Stomach (tissue), 4 donors: Measurements from ENCODE around the gene ANKRD11.
"Not testable (repeated sequence)": the region's sequence is repeated elsewhere in the genome, so short reads cannot be mapped to it uniquely, and the experiment has no call there.

ENCODE experiments used
- EP300 ChIP-seq: sonication (generic); formaldehyde crosslinking; IDR thresholded peaks from one replicate; pipeline ENCODE4 v1.6.1; 2017; ENCODE audit warnings: antibody characterized with exemption
- POLR2A ChIP-seq, 4 donors: fragments of 450-650 bp; IDR thresholded peaks; one replicate each; pipeline ENCODE4 v1.6.1; 2016; ENCODE audit warnings: antibody characterized with exemption in 4 of 4, control low read depth in 2 of 4, mild to moderate bottlenecking in 1 of 4, moderate library complexity in 1 of 4
- POLR2AphosphoS5 ChIP-seq, 3 donors: sonication (generic); formaldehyde crosslinking; IDR thresholded peaks; one replicate each; pipeline ENCODE4 v1.6.1; 2016; ENCODE audit warnings: antibody characterized with exemption in 3 of 3
- TF ChIP-seq, protein P1 (sequence below), 7 experiments: fragments of 450-650 bp in 4 of 7; fragments of 200-600 bp in 3 of 7; sonication (generic) in 3 of 7; IDR thresholded peaks; one replicate each; pipeline ENCODE4 v1.5.1; 2016 to 2019; ENCODE audit warnings: antibody characterized with exemption in 7 of 7, control low read depth in 2 of 7, mild to moderate bottlenecking in 1 of 7

DNA sequence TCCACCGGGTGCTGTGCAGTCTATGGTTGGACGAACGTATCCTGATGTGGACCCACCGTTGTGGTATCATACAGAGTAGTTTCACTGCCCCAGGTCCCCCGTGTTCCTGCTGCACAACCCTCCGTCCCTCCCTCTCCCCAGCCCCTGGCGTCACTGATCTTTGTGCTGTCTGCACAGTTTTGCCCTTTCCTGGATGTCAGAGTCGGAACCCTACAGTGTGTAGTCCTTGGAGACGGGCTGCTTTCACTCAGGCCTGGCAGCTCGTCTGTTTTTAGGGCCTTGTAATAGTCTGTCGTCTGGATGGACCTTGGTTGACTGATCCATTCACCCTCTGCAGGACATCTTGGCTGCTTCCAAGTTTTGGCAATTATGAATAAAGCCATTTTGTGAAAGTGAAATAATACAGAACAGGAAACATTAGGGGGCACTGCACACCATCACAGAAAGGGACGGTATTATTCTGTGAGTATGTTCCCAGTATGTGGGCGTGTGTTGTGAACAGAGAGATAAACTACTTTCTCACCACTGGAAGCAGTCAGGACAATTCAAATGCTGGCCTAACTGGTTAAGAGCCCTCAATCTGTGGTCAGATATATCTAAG is 156.9 kb downstream of the ANKRD11 start:
- TF ChIP-seq POLR2A (IDR thresholded peaks at IDR 0.05); EP300: not testable (repeated sequence)
- TF ChIP-seq, protein P1, sequence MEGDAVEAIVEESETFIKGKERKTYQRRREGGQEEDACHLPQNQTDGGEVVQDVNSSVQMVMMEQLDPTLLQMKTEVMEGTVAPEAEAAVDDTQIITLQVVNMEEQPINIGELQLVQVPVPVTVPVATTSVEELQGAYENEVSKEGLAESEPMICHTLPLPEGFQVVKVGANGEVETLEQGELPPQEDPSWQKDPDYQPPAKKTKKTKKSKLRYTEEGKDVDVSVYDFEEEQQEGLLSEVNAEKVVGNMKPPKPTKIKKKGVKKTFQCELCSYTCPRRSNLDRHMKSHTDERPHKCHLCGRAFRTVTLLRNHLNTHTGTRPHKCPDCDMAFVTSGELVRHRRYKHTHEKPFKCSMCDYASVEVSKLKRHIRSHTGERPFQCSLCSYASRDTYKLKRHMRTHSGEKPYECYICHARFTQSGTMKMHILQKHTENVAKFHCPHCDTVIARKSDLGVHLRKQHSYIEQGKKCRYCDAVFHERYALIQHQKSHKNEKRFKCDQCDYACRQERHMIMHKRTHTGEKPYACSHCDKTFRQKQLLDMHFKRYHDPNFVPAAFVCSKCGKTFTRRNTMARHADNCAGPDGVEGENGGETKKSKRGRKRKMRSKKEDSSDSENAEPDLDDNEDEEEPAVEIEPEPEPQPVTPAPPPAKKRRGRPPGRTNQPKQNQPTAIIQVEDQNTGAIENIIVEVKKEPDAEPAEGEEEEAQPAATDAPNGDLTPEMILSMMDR (IDR thresholded peaks at IDR 0.05) = peak in 5 of 7 experiments; percentile 34 to 84 (median 49)
- peak; percentile 21 to 74 (median 32) for TF ChIP-seq POLR2AphosphoS5 (IDR thresholded peaks at IDR 0.05)
